ENCODE measurements around the gene ACE. TPM values are rescaled to one million over a fixed set of nuclear protein-coding genes. Genes with fewer than 3 reads are reported as not detected.

Gene ACE
- total RNA-seq, 1 donor from 2014 or later = not detected

GRCh38 chr17:63512896-63513644 lies 36.2 kb downstream of the ACE start:
- H3K4me1 Mint-ChIP-seq = no peaks in the 10 kb centered on the region
- TF ChIP-seq EZH2 (IDR thresholded peaks at IDR 0.05) = no peak
- no peaks in the 10 kb centered on the region for H3K79me2 ChIP-seq (ENCODE audit: low read depth)
- H3K27ac Mint-ChIP-seq = no peak overlapping the region
- no peaks in the 10 kb centered on the region for H3K27me3 Mint-ChIP-seq (ENCODE audit: insufficient read depth, low read depth)
- no peaks in the 10 kb centered on the region for H3K9me3 ChIP-seq (ENCODE audit: low read depth)
- H3K4me1 ChIP-seq = no peaks in the 10 kb centered on the region
- no peaks in the 10 kb centered on the region for H3K27me3 ChIP-seq
- H3K9me3 Mint-ChIP-seq = no peaks in the 10 kb centered on the region
- H3F3A ChIP-seq (ENCODE audit: low read depth) = no peaks in the 10 kb centered on the region
- H4K20me1 ChIP-seq (ENCODE audit: low read depth) = no peaks in the 10 kb centered on the region
- no peak overlapping the region for H3K27ac ChIP-seq
- no peaks in the 10 kb centered on the region for H3K36me3 Mint-ChIP-seq
- H3K4me3 ChIP-seq = no peak overlapping the region
- no peaks in the 10 kb centered on the region for H3K36me3 ChIP-seq
- H2AFZ ChIP-seq (replicated peaks) = no peak overlapping the region
- no peak overlapping the region for H3K4me3 Mint-ChIP-seq
- H3K9ac ChIP-seq = no peak overlapping the region
- DNase-seq (ENCODE audit: low spot score) = no peak
- H3K4me2 ChIP-seq = no peak overlapping the region

- H3K79me2 ChIP-seq (ENCODE audit: low read depth) = no peaks in the 10 kb centered on the region
- no peak overlapping the region for H3K27ac ChIP-seq
- H3K4me3 ChIP-seq = no peak overlapping the region
- no peaks in the 10 kb centered on the region for H3K9me3 ChIP-seq (ENCODE audit: low read depth)
- no peaks in the 10 kb centered on the region for H4K20me1 ChIP-seq (ENCODE audit: low read depth)
- no peaks in the 10 kb centered on the region for H3F3A ChIP-seq (ENCODE audit: low read depth)
- Mint-ChIP-seq H3K4me1 (no peaks in the 10 kb centered on the region), H3K4me3 (no peak overlapping the region), H3K27ac (no peak overlapping the region), H3K27me3 (ENCODE audit: insufficient read depth, low read depth) (peaks cover 6% of the 10 kb centered on the region), H3K9me3 (no peaks in the 10 kb centered on the region), H3K36me3 (no peaks in the 10 kb centered on the region)
- no peak overlapping the region for H3K4me2 ChIP-seq
- H3K36me3 ChIP-seq = no peaks in the 10 kb centered on the region
- TF ChIP-seq, protein P1, sequence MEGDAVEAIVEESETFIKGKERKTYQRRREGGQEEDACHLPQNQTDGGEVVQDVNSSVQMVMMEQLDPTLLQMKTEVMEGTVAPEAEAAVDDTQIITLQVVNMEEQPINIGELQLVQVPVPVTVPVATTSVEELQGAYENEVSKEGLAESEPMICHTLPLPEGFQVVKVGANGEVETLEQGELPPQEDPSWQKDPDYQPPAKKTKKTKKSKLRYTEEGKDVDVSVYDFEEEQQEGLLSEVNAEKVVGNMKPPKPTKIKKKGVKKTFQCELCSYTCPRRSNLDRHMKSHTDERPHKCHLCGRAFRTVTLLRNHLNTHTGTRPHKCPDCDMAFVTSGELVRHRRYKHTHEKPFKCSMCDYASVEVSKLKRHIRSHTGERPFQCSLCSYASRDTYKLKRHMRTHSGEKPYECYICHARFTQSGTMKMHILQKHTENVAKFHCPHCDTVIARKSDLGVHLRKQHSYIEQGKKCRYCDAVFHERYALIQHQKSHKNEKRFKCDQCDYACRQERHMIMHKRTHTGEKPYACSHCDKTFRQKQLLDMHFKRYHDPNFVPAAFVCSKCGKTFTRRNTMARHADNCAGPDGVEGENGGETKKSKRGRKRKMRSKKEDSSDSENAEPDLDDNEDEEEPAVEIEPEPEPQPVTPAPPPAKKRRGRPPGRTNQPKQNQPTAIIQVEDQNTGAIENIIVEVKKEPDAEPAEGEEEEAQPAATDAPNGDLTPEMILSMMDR (IDR thresholded peaks at IDR 0.05) = no peak
- TF ChIP-seq EZH2phosphoT487 (IDR thresholded peaks at IDR 0.05) = no peak
- TF ChIP-seq EZH2 (IDR thresholded peaks at IDR 0.05) = no peak
- no peak overlapping the region for H3K9ac ChIP-seq
- H3K27me3 ChIP-seq = no peaks in the 10 kb centered on the region
- H2AFZ ChIP-seq (replicated peaks) = no peak overlapping the region
- no peak for DNase-seq (ENCODE audit: low spot score)
- H3K4me1 ChIP-seq = no peaks in the 10 kb centered on the region
These were observed 37.6 kb downstream of the ACE start for GRCh38 chr17:63514477-63514876.

GRCh38 chr17:63514974-63515373 lies 38.1 kb downstream of the ACE start:
- no peak overlapping the region for H3K4me3 ChIP-seq
- Mint-ChIP-seq H3K4me3 (no peak overlapping the region), H3K36me3 (no peaks in the 10 kb centered on the region), H3K4me1 (no peaks in the 10 kb centered on the region), H3K9me3 (no peaks in the 10 kb centered on the region), H3K27me3 (ENCODE audit: insufficient read depth, low read depth) (peaks cover 6% of the 10 kb centered on the region), H3K27ac (no peak overlapping the region)
- no peaks in the 10 kb centered on the region for H3K4me1 ChIP-seq
- H3K27ac ChIP-seq = no peak overlapping the region
- no peak overlapping the region for H3K9ac ChIP-seq
- no peak for TF ChIP-seq EZH2 (IDR thresholded peaks at IDR 0.05)
- no peak for TF ChIP-seq EZH2phosphoT487 (IDR thresholded peaks at IDR 0.05)
- no peak overlapping the region for H3K4me2 ChIP-seq
- no peaks in the 10 kb centered on the region for H3K36me3 ChIP-seq
- H3K79me2 ChIP-seq (ENCODE audit: low read depth) = no peaks in the 10 kb centered on the region
- DNase-seq (ENCODE audit: low spot score) = no peak
- H3K27me3 ChIP-seq = no peaks in the 10 kb centered on the region
- H3F3A ChIP-seq (ENCODE audit: low read depth) = no peaks in the 10 kb centered on the region
- no peaks in the 10 kb centered on the region for H3K9me3 ChIP-seq (ENCODE audit: low read depth)
- H2AFZ ChIP-seq (replicated peaks) = no peak overlapping the region
- H4K20me1 ChIP-seq (ENCODE audit: low read depth) = no peaks in the 10 kb centered on the region

DNA sequence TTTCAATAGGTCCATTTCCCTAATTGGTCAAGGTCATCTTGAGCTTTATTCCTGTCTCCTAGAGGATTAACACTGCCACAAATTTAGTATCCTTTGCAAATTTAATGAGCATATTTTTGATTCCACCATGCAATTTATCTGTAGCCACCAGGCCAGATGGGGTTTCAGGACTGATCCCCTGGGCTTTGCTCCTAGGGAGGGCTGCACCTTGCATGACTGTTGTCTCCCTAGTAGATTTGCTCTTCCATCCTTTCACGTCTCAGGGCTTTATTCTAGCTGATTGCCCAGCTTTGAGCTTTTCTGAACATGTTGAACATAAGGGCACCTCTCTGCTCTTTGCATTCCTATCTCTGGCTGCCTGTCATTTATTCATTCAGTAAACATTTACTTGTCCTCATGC lies 38.6 kb downstream of the ACE start:
- Histone ChIP-seq H3K4me1 (no peaks in the 10 kb centered on the region), H3K9me3 (ENCODE audit: low read depth) (no peaks in the 10 kb centered on the region), H4K20me1 (ENCODE audit: low read depth) (no peaks in the 10 kb centered on the region), H3K27me3 (no peaks in the 10 kb centered on the region), H3K27ac (no peak overlapping the region), H3K79me2 (ENCODE audit: low read depth) (no peaks in the 10 kb centered on the region), H3K9ac (no peak overlapping the region), H3F3A (ENCODE audit: low read depth) (no peaks in the 10 kb centered on the region), H2AFZ (replicated peaks) (no peak overlapping the region), H3K36me3 (no peaks in the 10 kb centered on the region), H3K4me3 (no peak overlapping the region), H3K4me2 (no peak overlapping the region)
- Mint-ChIP-seq H3K27me3 (ENCODE audit: insufficient read depth, low read depth) (peaks cover 6% of the 10 kb centered on the region), H3K4me3 (no peak overlapping the region), H3K36me3 (no peaks in the 10 kb centered on the region), H3K9me3 (no peaks in the 10 kb centered on the region), H3K4me1 (no peaks in the 10 kb centered on the region), H3K27ac (no peak overlapping the region)
- no peak for DNase-seq (ENCODE audit: low spot score)
- TF ChIP-seq, protein P1 (IDR thresholded peaks at IDR 0.05) = no peak
- TF ChIP-seq EZH2 (IDR thresholded peaks at IDR 0.05) = no peak
- no peak for TF ChIP-seq EZH2phosphoT487 (IDR thresholded peaks at IDR 0.05)

Data from neural progenitor cell (in vitro differentiated cells).